Right ventricle myocardium inferior (tissue), 1 donor: Measurements from ENCODE around the gene ZNF185. TPM values are rescaled to one million over a fixed set of nuclear protein-coding genes. Genes with fewer than 3 reads are reported as not detected.
"Not testable (repeated sequence)": the region's sequence is repeated elsewhere in the genome, so short reads cannot be mapped to it uniquely, and the experiment has no call there.

Experiments used
- ATAC-seq: fragments of 200-7000 bp; cut with Tn5 transposase; one replicate; pipeline ENCODE4 v1.9.1; 2020; ENCODE audit warnings: mild to moderate bottlenecking, moderate library complexity
- DNase-seq: peaks from one replicate; pipeline ENCODE4 v3.0.0; 2021; ENCODE audit errors: missing footprints
- intact Hi-C: fragments of 100-400 bp; cut with DNase I; formaldehyde crosslinking; loops from one replicate; pipeline ENCODE4 v1.11.0; 2022
- total RNA-seq: library from RNA; stranded (reverse); fragmentation: NEBNext Ultra II Directional; extraction: Animal tissue kit (Norgen Biotek cat#: 25700); gene quantifications from one replicate; pipeline ENCODE4 v1.2.1, GENCODE V29; 2021
- donor health status: DM: no; HTN: yes; CAD: no; lungs with severe emphysema.

Gene ZNF185
- total RNA-seq, 1 donor from 2014 or later = 1.9 TPM

DNA sequence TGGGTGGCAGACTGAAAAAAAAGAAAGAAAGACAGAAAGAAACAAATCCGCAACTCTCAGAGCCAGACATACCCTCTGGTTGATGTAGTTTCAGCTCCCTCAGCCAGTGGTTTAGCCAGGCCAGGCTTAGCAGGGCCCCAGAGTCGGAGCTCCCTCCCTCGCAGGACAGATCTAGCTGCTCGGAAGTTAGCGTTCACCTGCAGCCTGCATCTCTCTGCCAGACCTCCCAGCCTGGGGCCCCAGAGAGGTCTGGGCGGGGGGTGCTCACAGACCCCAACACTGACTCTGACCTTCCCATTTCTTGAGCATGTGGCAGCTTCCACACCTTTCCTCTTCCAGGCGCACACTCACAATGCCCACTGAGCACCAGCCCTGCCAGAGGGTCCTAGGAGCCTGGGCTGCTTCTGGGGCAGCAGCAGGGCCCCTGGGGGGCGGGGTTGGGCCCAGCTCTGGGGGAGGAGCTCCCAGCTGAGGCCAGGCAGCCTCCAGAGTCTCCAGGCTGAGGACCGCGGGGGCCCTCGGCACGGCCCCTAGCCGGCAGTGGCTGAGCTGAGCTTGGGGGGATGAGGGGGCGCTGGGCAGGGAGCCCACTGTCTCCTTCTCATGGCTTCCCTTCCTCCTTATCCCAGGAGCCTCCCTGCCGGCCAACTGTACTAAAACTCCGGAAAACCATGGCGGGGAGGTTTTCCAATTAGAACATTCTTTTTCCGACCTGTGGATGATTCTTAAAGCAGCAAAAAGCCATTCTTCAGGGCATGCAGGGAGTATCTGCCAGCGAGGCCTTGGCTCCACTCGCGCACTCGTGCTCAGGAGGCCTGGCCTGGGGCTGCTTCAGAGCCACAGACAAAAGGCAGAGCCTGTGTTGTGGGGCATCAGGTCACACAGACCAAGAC, 4.6 kb upstream of the ZNF185 start:
- intact Hi-C loops = no loop called here
- ATAC-seq = no peak
- DNase-seq = no peak

DNA sequence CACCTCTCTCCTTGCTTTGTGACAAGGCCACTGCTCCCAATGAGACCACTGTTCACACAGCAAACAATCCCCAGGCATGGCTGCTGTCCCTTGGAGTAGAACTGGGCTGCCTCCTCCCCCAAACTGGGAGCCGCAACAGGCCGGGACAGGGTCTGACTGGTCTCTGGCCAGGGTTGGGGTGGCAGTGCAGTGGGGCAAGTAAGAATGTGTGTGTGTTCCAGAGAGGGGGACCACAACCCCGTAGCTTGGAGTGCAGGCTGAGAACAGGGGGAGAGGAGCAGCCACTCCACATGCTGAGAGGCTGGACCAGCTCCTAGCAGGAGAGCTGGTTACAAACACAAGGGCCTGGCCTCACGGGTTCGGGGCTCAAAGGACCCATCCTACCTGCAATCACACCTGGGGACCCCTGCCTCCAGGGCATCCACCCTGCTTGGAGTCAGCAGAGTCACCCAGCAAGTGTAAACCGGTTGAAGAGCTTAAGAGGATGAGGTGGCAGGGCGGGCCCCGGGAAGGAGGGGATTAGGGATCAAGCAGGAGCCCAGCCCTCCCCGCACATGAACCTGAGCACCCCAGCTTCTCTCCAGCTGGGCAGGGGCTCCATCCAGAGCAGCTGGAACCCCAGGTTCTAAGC, 3.8 kb upstream of the ZNF185 start:
- intact Hi-C loops = no loop called here
- ATAC-seq (no peak), DNase-seq (no peak)

DNA sequence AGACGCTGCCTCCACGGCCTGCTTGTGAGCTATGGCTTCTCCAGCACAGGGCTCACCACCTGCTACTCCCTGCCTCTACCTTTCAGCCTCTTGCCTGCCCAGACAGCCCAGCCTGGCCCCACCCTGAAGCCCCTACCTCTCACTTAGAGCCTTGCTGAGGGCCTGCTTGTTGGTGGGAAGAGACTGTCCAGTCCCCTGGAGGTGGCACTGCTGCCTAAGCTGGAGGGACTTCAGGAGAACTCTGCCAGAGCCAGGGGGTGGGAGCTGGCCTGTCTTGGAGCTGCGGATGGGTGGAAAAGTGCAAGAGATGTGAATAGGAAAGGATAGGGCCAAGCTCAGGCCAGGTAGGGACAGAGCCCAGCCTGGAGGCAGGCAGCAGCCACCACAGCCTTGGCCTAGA, 2.7 kb upstream of the ZNF185 start:
- ATAC-seq = no peak
- no peak for DNase-seq
- intact Hi-C loops = no loop called here

DNA sequence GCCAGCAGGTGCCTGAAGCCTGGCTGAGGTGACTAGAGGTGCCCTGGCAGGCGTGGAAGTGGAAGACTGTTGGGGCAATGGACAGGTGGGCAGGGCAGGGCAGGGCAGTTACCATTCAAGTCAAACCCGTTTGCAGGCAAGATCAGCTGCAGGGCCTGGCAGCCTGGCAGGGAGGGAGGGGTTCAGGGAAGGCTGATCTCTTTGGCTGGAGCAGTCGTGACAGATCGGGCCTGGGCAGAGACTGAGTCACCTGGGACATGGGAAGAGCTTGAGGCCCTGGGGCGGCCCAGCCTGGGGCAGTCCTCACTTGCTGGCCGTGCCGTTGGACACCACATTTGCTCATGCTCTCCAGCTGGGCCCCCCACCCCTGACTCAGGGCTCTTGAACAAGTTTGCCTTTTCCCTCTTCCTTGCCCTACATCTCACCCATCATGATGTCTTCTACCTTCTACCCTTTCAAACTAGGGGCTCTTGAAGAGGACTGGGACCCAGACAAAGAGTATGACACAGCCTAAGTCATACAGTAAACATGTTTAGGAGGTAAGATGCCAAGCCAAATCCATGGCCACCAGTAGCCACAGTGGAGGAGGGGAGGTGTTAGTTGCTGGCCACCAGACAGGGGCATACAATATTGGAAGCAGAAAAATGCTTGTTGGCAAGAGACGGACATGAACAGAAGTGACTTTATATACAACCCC, 2.0 kb upstream of the ZNF185 start:
- DNase-seq (no peak), ATAC-seq (no peak)
- intact Hi-C loops = no loop called here

DNA sequence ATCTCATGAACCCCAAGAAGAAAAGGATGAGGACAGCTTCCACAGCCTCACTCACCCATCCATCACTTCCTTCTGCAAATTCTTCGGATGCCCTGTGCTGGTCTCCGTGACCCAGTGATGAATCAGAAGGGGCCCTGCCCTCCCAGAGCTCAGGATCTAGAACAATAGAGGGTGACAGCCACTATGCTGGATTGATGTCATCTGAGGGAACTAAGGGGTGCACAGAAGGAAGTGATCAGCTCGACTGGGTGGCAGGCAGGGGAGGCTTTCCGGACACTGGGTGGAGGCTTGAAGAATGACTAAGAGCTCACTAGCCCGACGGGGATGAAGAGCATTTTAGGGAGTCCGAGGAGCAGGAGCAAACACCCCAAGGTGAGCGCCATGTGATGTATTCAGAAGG, 1.4 kb upstream of the ZNF185 start:
- intact Hi-C loops = no loop called here
- DNase-seq = no peak
- ATAC-seq = no peak

DNA sequence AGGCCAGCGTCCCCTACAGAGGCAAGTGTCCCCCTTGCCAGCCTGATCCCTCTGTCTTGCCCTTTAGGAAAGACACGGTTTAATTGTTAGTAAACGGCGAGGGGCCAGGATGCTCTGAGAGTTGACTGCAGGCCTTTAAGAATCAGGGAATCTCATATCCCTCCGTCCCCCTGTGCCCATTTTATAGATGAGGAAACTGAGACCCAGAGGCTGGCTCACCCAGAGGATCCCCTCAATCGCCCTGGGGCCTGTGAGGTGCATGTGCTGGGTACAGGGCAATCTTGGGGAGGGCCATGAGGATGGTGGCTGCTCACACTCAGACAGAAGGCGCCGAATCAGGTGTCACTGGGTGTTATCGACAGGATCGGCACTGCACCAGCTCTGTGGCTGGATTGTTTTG, 575 bp downstream of the ZNF185 start:
- no peak for ATAC-seq
- no peak for DNase-seq
- intact Hi-C loops = no loop called here

DNA sequence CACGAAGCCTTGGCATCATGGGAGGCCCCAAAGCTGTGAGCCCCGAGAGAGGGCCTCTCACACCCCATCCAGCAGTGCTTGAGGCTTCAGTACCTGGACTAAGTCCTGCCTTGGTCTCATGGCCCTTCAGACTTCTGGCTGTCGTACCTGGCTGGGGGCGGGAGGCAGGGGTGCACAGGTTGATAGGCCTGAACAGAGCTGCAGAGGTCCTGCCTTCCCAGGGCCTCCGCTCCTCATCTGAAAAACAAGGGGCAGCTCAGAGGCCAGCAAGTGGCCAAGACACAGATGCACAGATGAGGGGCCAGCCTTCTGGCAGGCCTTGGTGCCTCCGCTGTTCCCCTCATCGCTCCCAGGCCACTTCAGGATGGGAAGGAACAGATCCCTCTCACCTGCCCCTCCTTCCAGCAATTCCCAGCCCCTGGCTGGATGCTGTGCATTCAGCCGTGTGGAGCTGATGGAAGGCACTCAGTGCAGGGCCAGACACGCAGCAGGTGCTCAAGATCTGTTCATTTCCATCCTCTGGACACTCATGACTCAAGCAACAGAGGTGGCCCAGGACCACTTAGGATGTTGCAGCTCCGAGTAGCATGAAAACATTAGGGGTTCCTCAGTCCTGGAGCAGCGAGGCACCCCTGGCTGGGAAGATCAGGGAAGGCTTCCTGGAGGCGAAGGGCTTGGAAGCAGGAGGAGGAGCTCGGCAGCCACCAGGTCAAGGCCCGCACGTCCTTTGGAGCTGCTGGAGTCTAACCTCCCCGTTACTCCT, 1.4 kb downstream of the ZNF185 start:
- DNase-seq = no peak
- intact Hi-C loops = no loop called here
- no peak for ATAC-seq

DNA sequence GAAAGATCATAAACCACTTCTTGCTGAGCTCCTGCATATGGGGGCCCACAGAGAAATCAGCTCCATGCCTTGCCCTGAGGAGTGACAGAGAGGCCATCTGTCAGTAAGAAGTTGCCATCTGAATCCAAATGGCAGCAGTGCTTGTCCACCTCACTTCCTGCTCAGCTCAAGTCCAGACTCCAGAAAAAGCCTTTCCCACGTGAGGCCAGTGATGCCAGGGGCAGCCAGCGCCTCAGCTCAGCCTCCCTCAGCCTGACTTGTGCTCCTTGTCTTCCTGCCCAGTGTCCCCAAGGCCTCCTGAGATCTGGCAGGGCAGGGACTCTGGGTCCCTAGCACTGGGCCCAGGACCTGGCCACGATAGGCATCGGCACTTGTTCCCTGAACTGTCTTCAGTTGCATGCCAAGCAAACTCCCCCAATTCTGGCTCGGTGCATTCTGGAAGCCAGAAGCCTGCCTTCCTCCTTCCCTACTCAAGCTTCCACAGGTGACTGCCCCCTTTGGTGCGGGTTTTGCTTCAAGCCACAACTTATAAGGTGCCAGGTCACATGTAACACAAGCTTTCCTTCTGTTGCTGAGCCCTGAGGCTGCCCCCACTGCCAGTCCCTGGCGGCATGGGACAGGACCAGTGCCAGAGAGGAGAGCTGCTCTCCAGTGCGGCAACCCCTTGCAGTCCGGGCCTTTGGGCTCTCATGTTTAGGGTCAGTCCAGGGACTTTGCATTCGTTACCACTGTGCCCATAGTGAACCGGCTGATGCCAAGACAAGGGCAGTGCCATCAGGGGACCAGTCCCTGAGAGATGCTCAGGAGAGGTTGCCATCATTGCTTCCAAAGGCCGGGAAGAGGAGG, 2.2 kb downstream of the ZNF185 start:
- intact Hi-C loops = no loop called here
- no peak for ATAC-seq
- DNase-seq = no peak

DNA sequence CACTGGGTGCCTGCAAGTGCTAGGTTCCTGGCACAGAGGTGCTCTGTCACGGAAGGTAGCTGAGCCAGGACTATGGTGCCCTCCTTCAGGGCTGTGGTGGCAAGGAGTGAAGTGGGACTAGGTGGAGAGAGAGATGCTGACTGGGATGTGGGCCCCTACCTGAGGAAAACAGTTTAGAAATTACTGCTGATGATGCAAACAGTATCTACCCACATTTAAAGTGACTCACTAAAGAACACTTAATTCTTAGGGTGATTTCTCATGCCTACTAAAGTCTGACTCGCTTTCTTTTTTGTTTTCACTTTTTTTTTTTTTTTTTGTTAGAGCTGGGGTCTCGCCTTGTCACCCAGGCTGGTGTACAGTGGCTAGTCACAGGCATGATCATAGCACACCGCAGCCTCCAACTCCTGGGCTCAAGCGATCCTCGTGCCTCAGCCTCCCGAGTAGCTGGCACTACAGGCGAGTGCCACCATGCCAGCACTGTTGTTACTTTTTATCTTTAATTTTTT, 3.1 kb downstream of the ZNF185 start:
- ATAC-seq (no peak), DNase-seq (no peak)
- intact Hi-C loops = no loop called here

DNA sequence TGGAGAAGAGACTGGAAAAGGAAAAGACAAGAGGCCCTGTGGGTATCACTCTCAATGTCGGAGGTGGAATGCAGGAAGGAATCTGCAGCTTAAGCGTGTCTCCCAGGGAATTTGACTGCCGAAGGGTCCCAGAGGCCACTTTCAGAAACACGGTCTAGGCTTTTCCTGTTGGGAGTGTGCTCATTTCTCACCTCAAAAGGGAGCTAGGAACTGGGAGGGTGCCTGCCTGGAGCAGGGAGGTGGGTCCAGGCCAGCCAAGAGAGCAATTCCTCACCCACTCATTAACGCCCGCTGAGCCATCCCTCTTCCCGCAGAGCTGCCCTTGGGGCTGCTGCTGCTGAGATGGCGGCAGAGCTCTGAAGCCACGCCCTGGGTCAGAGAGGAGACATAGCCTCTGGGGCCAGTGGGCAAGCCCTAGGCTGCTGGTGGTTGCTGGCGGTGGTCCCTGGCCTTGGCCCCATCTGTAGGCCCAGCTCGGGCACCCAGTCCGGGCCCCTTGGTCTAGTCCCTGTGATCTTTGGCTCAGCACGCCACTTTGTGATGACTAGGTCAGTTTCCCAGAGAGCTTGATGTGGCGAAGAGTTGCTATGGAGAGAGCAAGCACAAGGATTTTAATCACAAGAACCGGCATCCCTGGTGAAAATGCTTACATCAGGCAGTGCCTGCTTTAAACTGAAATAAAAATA, 4.1 kb downstream of the ZNF185 start:
- ATAC-seq (no peak), DNase-seq (no peak)
- intact Hi-C loops = no loop called here

DNA sequence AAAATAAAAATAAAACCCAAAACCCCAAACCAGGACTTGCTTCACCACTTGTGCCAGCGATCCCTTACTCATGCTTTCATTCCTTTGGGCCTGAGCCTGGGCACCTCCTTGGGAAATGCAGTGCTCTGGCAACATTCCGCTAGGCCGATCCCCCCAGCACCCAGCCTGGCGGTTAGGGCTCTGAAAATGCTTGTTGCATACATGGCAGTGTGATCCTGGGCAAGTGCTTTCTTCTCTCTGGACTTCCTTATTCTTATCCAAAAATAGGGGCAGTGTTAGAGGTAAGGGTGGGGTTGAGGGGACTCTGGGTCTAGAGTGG, 4.6 kb downstream of the ZNF185 start:
- intact Hi-C loops = no loop called here
- ATAC-seq = no peak
- no peak for DNase-seq

DNA sequence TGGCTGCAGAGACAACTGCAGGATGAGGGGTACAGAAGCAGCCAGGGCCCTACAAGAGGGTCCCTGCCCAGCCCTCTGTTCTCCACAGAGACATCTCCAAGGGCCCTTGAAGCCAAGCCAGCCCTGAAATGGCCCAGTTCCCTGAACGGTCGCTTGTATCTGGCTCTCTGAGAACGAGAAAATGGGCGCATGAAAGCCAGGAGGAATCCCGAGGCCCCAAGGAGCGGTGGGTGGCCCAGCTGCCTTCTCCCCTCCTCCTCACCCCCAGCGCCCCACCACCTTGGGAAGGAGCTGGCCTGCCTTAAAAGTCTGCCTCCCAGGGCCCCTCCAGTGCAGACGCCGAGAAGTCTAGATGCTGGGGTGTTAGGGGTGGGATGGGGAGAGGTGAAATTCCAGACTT, 5.7 kb downstream of the ZNF185 start:
- DNase-seq (no peak), ATAC-seq (no peak)
- intact Hi-C loops = no loop called here

DNA sequence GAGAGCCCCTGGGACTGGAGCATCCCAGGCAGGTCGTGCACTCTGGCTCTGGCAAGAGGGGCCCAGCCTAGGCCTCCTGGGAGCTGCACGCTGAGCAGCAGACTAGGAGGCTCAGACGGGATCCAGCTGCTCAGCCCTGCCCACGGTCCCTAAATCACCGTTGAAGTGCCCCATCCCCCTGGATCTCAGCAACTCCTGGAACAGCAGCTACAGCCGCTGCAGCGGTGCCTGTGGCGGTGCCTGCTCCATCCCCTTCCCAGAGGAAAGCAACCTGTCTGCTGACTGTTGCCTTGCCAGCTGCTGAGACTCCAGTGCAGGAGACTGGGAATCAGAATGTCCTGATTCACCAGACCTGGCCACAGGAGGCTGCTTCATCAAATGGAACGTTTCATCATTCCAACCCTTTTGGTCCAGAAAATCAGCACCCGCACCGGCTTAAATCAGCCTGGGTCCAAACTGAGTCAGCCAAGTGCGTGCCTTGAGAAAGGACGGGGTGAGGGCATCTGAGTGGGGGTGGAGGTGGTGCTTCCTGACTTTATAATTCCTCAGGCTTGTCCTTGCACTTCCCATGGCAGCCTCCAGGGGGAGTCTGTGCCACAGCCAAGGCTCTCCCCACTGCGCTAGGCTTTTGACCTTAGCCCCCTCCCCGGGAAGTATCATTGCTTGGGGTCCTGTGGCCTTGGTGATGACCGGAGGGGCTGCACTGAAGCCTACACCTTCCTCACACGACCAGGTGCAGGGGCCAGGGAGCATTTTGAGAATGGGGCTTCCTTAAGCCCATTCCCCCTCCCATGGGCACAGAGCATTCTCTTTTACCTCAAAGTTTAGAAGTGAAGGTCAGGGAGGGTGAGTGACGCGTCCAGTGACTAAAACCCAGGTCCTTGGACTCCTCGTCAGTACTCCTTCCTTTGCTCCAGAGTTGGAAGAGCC, 6.5 kb downstream of the ZNF185 start:
- intact Hi-C loops = no loop called here
- ATAC-seq (peak; percentile 50), DNase-seq (no peak)

DNA sequence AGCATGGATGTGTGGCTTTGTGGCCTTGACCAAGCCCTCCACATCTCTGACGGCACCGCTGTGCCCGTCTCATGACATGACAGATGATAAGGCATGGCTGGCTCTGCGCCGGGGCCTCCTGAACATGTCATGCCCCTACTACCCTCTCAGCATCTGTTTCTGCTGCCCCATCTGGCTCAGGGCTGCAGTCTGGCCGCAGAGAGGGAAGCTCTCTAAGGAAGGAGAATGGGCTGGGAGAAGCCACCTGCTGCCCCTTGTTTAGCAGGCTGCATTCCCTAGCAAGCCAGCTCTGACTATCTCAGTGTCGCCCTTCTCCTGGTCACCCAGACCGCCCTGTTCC, 7.2 kb downstream of the ZNF185 start:
- intact Hi-C loops = no loop called here
- ATAC-seq = no peak
- no peak for DNase-seq

DNA sequence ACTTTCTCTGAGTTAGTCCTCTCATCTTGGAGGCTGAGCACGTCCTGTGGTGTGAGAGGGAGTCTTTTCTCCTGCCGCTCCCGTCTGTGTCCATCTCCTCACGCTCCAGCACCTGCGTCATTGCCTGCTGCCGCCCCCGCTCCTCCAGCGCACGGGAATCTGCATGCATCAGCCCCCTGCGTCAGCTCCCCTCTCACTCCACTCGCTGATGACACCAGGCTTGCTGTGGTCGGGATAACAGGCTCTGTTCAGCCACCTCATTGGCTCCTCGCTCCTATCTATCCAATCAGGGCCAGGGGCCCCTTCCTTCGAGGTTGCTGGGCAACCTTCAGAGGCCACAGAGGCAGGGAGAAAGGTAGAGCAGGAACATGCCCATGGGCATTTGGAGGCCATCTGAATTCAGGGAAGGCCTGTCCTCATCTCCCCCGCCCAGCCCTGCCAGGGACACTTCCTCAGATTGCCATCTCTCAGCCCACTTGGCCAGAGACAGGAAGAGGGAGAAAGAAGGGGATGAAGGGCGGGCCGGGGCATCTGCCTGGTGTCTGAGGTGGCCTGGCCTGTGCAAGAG, 9.3 kb downstream of the ZNF185 start:
- intact Hi-C loops = no loop called here
- ATAC-seq = no peak
- DNase-seq = no peak

DNA sequence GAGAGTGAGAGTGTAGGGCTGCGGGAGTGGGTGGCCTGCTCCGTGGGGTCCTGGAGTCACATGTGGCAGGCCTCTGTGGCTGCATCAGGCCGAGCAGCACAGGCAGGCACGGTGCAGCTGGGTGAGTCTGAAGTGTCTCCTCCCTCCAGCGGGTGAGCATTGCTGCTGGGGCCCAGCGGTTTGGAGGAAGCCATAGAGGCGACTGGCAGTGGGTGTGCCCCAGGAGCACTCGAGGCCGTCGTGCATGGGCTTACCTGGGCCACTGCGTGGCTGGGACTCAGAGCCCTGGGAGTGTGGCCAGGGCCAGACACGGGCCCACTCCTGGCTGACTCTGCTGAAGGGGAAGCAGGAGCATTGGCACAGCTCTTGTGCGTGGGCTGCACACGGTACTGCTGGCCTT, 10.6 kb downstream of the ZNF185 start:
- intact Hi-C loops = no loop called here
- DNase-seq = no peak
- no peak for ATAC-seq

DNA sequence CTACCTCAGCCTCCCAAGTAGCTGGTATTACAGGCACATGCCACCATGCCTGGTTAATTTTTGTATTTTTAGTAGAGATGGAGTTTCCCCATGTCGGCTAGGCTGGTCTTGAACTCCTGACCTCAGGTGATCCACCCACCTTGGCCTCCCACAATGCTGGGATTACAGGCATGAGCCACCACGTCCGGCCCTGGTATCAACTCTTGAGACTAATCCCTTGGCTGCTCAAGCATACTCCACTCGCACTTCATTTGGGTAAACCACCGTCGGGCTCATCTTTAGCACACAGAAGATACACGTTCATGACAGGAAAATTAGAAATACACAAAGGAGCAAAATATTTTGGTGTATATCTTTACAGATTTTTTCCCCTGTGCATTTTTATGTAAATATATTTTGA, 12.2 kb downstream of the ZNF185 start:
- DNase-seq, intact Hi-C loops: not testable (repeated sequence)

More for the DNA sequence above, 12.2 kb downstream of the ZNF185 start:
- ATAC-seq = not testable (repeated sequence)
